Fibroblast of skin of back (primary cell): ENCODE data around the gene TERC.
"Not testable (repeated sequence)": the region's sequence is repeated elsewhere in the genome, so short reads cannot be mapped to it uniquely, and the experiment has no call there.

Experiments used
- DNase-seq: peaks from one replicate; pipeline ENCODE4 v3.0.0-alpha.2; 2013

The TERC gene

GRCh38 chr3:169771497-169772304 lies 6.8 kb upstream of the TERC start:
- DNase-seq, result peak; percentile 75

DNA sequence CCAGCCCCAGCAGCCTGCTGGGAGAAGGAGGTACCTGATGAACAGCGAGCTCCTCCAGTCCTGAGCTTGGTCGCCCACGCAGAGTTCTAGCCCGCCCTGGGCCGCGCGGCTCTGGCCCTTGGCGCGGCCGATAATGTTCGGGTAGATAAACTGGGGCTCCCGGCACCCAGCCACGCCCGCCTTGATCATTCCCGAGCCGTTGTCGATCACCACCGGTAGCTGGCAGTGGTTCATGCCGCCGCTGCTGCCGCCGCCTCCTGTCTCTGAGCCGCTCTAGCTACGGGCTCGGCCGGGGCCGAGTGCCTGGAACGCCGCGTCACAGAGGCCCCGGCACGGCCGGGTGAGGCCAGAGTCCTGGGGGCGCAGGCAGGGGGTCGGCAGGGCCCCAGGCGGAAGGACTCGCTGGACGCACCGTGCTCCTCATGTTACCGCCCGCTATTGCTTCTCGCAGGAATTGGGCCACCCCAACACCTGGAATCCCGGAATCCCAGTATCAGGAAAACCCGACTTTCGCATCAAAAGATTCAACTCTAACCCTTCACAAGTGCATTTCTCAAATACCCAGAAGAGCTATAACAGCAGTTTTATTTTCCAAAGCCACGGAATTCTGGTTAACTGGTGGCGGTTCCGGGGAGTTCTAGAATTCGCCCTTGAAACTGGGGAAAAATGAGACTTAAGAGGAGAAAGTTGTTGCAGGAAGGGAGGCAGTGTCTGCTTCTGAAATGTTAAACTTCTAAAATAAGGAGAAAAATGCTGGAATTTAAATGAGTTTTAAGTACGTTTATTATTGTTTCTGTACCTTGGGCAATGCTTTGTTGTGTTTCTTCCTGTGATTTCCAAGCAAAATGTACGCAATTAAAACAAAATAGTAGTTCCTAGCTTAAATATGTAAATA lies 4.7 kb upstream of the TERC start, which contains the start of gene ACTRT3:
ACTRT3 (minus strand) TSS at position 275 of the 895 bp plus-strand sequence; CDS start at position 234, 41 bp downstream.
- DNase-seq, result peak; percentile 63

DNA sequence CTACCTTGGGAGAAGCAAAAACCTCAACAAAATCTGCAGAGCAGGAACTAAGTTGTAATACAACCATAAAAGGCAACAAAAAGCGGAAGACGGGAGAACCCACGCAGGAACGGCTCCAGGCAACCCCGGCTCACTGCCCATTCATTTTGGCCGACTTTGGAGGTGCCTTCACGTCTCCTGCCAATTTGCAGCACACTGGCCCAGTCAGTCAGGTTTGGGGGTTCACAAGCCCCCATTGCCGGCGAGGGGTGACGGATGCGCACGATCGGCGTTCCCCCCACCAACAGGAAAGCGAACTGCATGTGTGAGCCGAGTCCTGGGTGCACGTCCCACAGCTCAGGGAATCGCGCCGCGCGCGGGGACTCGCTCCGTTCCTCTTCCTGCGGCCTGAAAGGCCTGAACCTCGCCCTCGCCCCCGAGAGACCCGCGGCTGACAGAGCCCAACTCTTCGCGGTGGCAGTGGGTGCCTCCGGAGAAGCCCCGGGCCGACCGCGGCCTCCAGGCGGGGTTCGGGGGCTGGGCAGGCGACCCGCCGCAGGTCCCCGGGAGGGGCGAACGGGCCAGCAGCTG lies 463 bp downstream of the TERC start:
- DNase-seq, result peak; percentile 42

DNA sequence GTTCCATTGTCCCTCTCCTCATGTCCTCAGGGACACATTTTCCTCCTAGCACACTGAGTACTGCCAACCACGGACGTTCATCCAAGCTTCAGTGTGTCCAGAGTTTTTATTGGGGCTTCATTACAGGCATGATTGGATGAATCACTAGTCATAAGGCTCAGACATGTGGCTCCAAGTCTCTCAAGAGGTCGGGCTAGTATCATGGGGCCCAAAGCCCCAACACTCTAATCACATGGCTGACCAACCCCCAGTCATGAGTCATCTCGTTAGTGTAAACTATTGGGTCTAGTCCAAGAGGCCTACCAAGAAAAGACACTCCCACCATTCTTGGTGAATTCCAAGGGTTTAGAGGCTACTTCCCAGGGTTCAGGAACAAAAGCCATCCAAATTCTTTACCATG lies 4.4 kb downstream of the TERC start:
- DNase-seq, result peak; percentile 42

DNA sequence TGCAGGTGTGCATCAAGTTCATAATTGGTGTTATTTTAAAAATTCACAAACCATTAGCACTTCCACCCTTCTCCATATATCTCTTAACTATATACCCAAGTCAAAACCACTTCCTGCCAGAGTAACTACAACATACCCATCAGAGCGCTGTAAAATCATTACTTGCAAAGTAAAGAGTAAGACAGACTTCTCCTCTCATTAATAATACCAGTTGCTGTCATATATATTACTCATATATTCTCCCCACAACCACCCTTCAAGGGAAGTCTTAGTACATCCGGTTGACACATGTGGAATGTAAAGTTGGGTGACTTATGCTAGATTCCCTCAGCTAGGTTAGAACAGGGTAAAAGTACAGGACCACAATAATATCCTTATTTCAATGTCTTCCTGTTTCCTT lies 5.6 kb downstream of the TERC start:
- DNase-seq, result peak; percentile 84

GRCh38 chr3:169758359-169758994 lies 6.4 kb downstream of the TERC start:
- no peak for DNase-seq

DNA sequence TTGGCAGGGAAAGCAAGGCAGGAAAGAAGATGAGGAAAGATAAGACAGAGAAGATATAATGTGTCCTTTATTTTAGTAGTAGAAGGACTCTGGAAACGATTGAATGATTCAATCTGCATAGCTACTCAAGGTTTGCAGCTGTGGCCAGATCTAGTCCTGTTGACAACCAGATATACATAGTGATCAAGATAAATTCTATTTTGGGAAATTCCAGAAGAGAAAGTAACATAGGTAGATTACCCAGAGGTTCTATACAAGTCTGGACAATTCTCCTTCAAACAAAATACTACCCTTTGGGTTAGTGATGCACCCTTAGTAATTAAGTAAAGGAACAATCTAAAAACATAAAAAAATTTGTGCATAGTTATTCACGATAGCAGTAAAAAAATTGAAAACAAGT lies 9.4 kb downstream of the TERC start:
- DNase-seq, result no peak

- DNase-seq, result no peak
These were observed 10.1 kb downstream of the TERC start for GRCh38 chr3:169754711-169755110.

GRCh38 chr3:169751875-169752274 lies 13.0 kb downstream of the TERC start:
- DNase-seq, result no peak

- no peak for DNase-seq
These were observed 14.2 kb downstream of the TERC start for GRCh38 chr3:169750665-169751064.

DNA sequence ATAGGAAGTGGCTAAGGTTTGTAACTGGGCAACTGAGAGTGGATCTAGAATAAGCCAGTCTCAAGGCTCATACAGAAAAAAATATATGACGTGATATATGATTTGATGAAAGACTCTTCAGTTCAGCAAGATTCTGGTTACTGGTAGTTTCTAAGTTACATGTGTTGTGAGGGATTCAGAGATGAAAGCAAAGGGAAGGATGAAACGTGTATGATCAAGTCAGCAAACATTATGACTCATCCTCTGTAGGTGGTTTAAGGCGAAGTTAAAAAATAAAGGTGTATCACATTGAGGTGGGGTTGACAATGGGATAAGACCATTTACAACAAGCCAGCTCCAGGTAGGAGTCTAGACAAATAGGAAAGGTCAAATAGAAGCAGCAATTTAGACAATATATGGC lies 16.2 kb downstream of the TERC start:
- no peak for DNase-seq

DNA sequence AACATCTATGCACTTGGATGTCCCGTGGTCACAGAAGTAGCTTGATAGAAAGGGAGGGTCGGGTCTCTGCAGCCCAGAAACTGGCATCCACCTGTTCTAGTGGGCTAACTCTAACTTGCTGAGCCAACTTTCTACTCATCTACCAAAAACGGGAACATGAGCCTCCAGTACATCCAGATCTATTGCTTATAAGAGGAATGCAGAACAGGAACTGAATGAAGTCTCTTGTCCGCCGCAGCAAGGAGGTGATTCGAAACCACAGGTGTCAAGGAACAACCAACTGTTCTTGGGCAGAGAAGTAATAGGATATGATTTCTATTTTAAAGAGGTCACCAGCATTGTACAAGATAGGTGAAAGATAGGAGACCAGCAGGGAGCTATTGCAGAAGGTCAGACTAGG lies 17.9 kb downstream of the TERC start:
- no peak for DNase-seq

DNA sequence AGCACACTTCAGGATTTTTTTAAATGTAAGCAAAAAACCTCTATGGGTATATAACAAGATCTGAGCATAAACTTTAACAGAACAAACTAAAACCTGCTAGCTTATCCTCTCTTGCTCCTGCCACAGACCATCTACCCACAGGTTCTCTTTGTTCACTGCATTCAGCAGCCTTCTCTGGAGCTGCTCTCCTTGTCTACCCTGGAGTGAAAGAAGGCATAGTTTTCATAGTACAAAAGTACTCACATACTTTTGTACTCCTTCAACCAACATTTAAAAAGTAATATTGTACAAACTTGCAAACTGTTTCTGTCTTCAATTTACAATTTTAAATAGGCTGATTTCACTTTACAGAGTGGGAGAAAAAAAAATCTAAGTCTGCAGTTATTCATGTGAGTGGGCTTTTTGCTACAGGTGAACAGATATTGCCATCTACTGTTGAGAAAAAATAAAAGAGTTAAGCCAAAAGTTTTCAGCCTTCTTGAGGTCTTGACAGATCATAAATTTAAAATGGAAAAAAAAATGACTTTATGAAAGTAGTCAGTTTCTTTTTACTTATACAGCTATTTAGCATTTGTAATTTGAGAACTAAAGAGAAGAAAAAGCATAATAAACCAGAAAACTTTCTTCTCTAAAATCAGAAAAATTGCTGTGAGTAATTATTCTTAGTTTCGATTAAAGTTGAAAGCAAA lies 20.4 kb downstream of the TERC start:
- DNase-seq, result peak; percentile 3

- no peak for DNase-seq
These were observed 25.8 kb downstream of the TERC start for GRCh38 chr3:169739067-169739466.

- DNase-seq, result not testable (repeated sequence)
These were observed 33.0 kb downstream of the TERC start for GRCh38 chr3:169731857-169732256.

GRCh38 chr3:169722724-169723123 lies 42.1 kb downstream of the TERC start:
- DNase-seq, result no peak

GRCh38 chr3:169718415-169718814 lies 46.4 kb downstream of the TERC start:
- DNase-seq, result not testable (repeated sequence)
